K562 (cell line): ENCODE results near the gene CUL1. TPM values are rescaled to one million over a fixed set of nuclear protein-coding genes. Genes with fewer than 3 reads are reported as not detected.

Source experiments
- ATAC-seq: fragments of 200-7000 bp; cut with Tn5 transposase; 3 replicates; pipeline ENCODE4 v1.9.1; 2020; ENCODE audit warnings: moderate library complexity
- BruUV-seq: library from RNA; stranded (reverse); fragments of 400-500 nt; replicated peaks from 2 replicates; lab custom pipeline; 2021; lab: Mats Ljungman, UMichigan
- CTCF ChIA-PET: fragments of 300-600 bp; formaldehyde crosslinking; extraction: SDS; loops from one replicate; lab custom pipeline; 2021; ENCODE audit warnings: low intra/inter-chr PET ratio; lab: Yijun Ruan, JAX
- POLR2A ChIA-PET: fragments of 300-600, 350-650 bp; sonication (Branson Sonifier 250); formaldehyde crosslinking; extraction: SDS; loops from one replicate; lab custom pipeline; 2021; ENCODE audit warnings: antibody characterized with exemption, inconsistent platforms; lab: Yijun Ruan, JAX
- DNase-seq, 4 experiments: peaks; one replicate each; pipeline versions ENCODE4 v3.0.0 to v3.0.0-alpha.2; 2011 to 2018; ENCODE audit warnings: low spot score in 3 of 4, mixed read lengths in 3 of 4; ENCODE audit errors: extremely low read depth in 1 of 4
- FAIRE-seq: peaks from 2 replicates; lab custom pipeline; 2011; peaks lifted over from hg19 to GRCh38; lab: Jason Lieb, UNC
- H2AFZ ChIP-seq: 2 replicates; pipeline ENCODE4 v1.6.0; 2011; ENCODE audit warnings: low read depth, low read length, control low read depth, inconsistent platforms
- H3K27ac ChIP-seq: fragments of 200-600 bp; 3 replicates; pipeline ENCODE4 v1.8.0; 2011; ENCODE audit warnings: low read depth, mild to moderate bottlenecking, control low read depth, inconsistent platforms, low read length, moderate library complexity, mixed read lengths; ENCODE audit errors: extremely low read depth
- H3K27me3 ChIP-seq, 2 experiments: fragments of 300-600 bp in 1 of 2; 2 replicates in 1 of 2; 3 replicates in 1 of 2; pipeline versions ENCODE4 v1.6.0 to v1.8.0; 2011; ENCODE audit warnings: inconsistent platforms in 2 of 2, low read length in 2 of 2, mild to moderate bottlenecking in 1 of 2, mixed read lengths in 1 of 2, moderate library complexity in 1 of 2; ENCODE audit not compliant: control insufficient read depth in 2 of 2, insufficient read depth in 2 of 2
- H3K36me3 ChIP-seq: fragments of 300-600 bp; 3 replicates; pipeline ENCODE4 v1.8.0; 2011; ENCODE audit warnings: mild to moderate bottlenecking, low read length, inconsistent platforms; ENCODE audit not compliant: control insufficient read depth, insufficient read depth
- H3K4me1 ChIP-seq, 2 experiments: fragments of 200-600 bp in 1 of 2; replicated peaks in 1 of 2; 2 replicates in 1 of 2; 3 replicates in 1 of 2; pipeline versions ENCODE4 v1.5.1 to v1.8.0; 2011; ENCODE audit warnings: inconsistent platforms in 2 of 2, low read length in 2 of 2, mild to moderate bottlenecking in 1 of 2, mixed read lengths in 1 of 2, moderate library complexity in 1 of 2; ENCODE audit not compliant: control insufficient read depth in 2 of 2, insufficient read depth in 2 of 2
- H3K4me2 ChIP-seq: 2 replicates; pipeline ENCODE4 v1.6.1; 2011; ENCODE audit warnings: low read length, control low read depth, inconsistent platforms, mixed read lengths; ENCODE audit not compliant: insufficient read depth
- H3K4me3 ChIP-seq: fragments of 200-600 bp; sonication (generic), shearing (Covaris generic); 2 replicates; pipeline ENCODE4 v1.5.1; 2016; ENCODE audit warnings: control low read depth, inconsistent platforms
- H3K79me2 ChIP-seq: fragments of 200-600 bp; 3 replicates; pipeline ENCODE4 v1.8.0; 2011; ENCODE audit warnings: low read length, inconsistent platforms; ENCODE audit not compliant: control insufficient read depth, insufficient read depth
- H3K9ac ChIP-seq, 2 experiments: 2 replicates each; pipeline versions ENCODE4 v1.6.0 to v1.6.1; 2011; ENCODE audit warnings: low read depth in 2 of 2, low read length in 2 of 2, control low read depth in 1 of 2, inconsistent platforms in 1 of 2, mild to moderate bottlenecking in 1 of 2, mixed read lengths in 1 of 2; ENCODE audit not compliant: insufficient read depth in 1 of 2
- H3K9me1 ChIP-seq: one replicate; pipeline ENCODE4 v1.6.0; 2011; ENCODE audit warnings: inconsistent platforms, mild to moderate bottlenecking, low read length, moderate library complexity; ENCODE audit not compliant: control insufficient read depth, insufficient read depth
- H3K9me3 ChIP-seq: replicated peaks from 2 replicates; pipeline ENCODE4 v1.5.1; 2011; ENCODE audit warnings: low read depth, low read length, inconsistent platforms; ENCODE audit not compliant: control insufficient read depth, insufficient read depth
- H4K20me1 ChIP-seq: replicated peaks from 2 replicates; pipeline ENCODE4 v1.6.1; 2011; ENCODE audit warnings: low read length, inconsistent platforms, mixed read lengths; ENCODE audit not compliant: control insufficient read depth, insufficient read depth
- C11orf30 ChIP-seq: fragments of 450-650 bp; IDR thresholded peaks from 2 replicates; pipeline ENCODE4 v1.6.1; 2016; ENCODE audit warnings: low read depth, mild to moderate bottlenecking
- EHMT2 ChIP-seq: fragments of 450-650 bp; IDR thresholded peaks from 2 replicates; pipeline ENCODE4 v1.6.1; 2018; ENCODE audit warnings: antibody characterized with exemption
- PHTF2 ChIP-seq: fragments of 250-450 bp; sonication (Bioruptor Pico); IDR thresholded peaks from 2 replicates; pipeline ENCODE4 v1.5.0; 2021; ENCODE audit warnings: mild to moderate bottlenecking
- WHSC1 ChIP-seq: IDR thresholded peaks from one replicate; pipeline ENCODE4 v1.6.1; 2012; ENCODE audit warnings: low read length, control low read depth, inconsistent platforms
- ZC3H11A ChIP-seq: IDR thresholded peaks from 2 replicates; pipeline ENCODE4 v1.6.1; 2012; ENCODE audit warnings: low read depth, low read length, improper control_type of control experiment
- ZNF134 ChIP-seq: fragments of 250-450 bp; sonication (Bioruptor Pico); conservative IDR thresholded peaks from 2 replicates; pipeline ENCODE4 v1.4.0; 2020
- ZNF696 ChIP-seq: fragments of 250-450 bp; sonication (Bioruptor Pico); conservative IDR thresholded peaks from 2 replicates; pipeline ENCODE4 v1.4.0; 2020; ENCODE audit warnings: mild to moderate bottlenecking, moderate library complexity
- WGBS: fragments of 100-300 bp; shearing (Covaris generic); methylation state at CpG from one replicate; pipeline ENCODE4 v1.1.6; 2016; ENCODE audit warnings: low coverage, mixed read lengths; ENCODE audit not compliant: insufficient coverage; ENCODE audit errors: missing lambda C conversion rate; 5-methylcytosine and 5-hydroxymethylcytosine counted together
- in situ Hi-C: fragments of 300-500 bp; cut with MboI; formaldehyde crosslinking; loops from 4 replicates; pipeline ENCODE4 v1.15.0; 2018; ENCODE audit warnings: inconsistent platforms, mixed read lengths
- intact Hi-C: fragments of 100-400 bp; cut with micrococcal nuclease; formaldehyde crosslinking; loops from 2 replicates; pipeline ENCODE4 v1.14.2; 2022
- polyA plus RNA-seq, 8 experiments: library from polyadenylated mRNA; depleted of rRNA in 4 of 8; stranded (reverse) in 5 of 8; unstranded in 3 of 8; fragments of >200 nt; fragmentation: Nextera tagmentation in 2 of 8; fragmentation: Illumina TruSeq in 1 of 8; extraction: Ambion mirVana in 2 of 8; extraction: Trizol in 1 of 8; gene quantifications; 2 replicates each; pipeline versions ENCODE4 v1.2.1 to v1.2.3, GENCODE V29; 2011 to 2014; ENCODE audit warnings: inconsistent platforms in 1 of 8, missing spikeins in 1 of 8
- total RNA-seq, 7 experiments: library from RNA; depleted of rRNA in 6 of 7; stranded (reverse); fragments of >200 nt in 6 of 7; fragmentation: Illumina TruSeq in 2 of 7; extraction: Trizol in 2 of 7; gene quantifications; 2 replicates each; pipeline versions ENCODE4 v1.2.1 to v1.2.3, GENCODE V29; 2011 to 2021; ENCODE audit warnings: low replicate concordance in 1 of 7
- TF ChIP-seq, protein P1 (sequence below): fragments of 450-650 bp; IDR thresholded peaks from 2 replicates; pipeline ENCODE4 v1.6.1; 2018; ENCODE audit not compliant: partially characterized antibody

CUL1 gene
- total and polyA plus RNA-seq, 9 of the 15 experiments (the other 6 are each of a cell fraction or from before 2014, with no cell fraction given) = 31.5 to 107 (median 96.5) TPM

DNA sequence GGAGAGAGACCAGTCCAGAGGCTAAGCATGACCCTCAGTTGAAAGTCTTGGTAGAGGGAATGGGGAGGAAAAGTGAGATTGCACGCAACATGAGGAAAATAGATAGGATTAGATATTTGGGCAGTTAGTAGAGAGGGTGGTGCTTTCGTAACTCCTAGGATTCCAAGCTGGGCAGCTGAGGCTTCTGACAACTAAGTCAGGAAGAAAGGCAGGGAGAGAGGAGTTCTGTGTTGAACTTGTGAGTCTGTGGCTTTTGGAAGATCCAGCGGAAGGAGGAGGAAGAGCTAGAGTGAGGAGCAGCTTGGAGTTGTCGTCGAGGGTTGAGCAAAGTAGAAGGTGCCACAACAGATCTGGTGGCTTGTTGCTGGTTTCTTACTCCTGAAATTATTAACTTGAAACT lies 21.8 kb downstream of the CUL1 start:
- peak; percentile 15 for ATAC-seq
- CTCF ChIA-PET = no interaction called here

More for the DNA sequence above, 21.8 kb downstream of the CUL1 start:
- DNase-seq (no peak), FAIRE-seq (no peak)
- H3K27me3 ChIP-seq = no peaks in the 10 kb centered on the region
- H3K79me2 ChIP-seq = peaks cover 98% of the 10 kb centered on the region
- H4K20me1 ChIP-seq = peaks cover 80% of the 10 kb centered on the region
- H3K4me2 ChIP-seq = no peak overlapping the region
- H3K9me1 ChIP-seq = peaks cover 27% of the 10 kb centered on the region
- peaks cover 25 to 48% of the 10 kb centered on the region in 2 experiments for H3K4me1 ChIP-seq
- no peak overlapping the region for H3K27ac ChIP-seq
- intact Hi-C loops (no loop called here), in situ Hi-C loops (no loop called here)
- H3K9me3 ChIP-seq = no peaks in the 10 kb centered on the region
- WGBS = 57% methylated on average over 5 of the region's 5 CpGs
- H3K36me3 ChIP-seq = no peaks in the 10 kb centered on the region
- no TSS peak for BruUV-seq
- H2AFZ ChIP-seq = no peak overlapping the region
- TF ChIP-seq PHTF2 = no peak
- TF ChIP-seq EHMT2 = 0 out of 2 replicates have a peak, but pooled peaks have one; percentile 29
- TF ChIP-seq ZC3H11A = no peak
- no peak for TF ChIP-seq WHSC1
- TF ChIP-seq, protein P1, sequence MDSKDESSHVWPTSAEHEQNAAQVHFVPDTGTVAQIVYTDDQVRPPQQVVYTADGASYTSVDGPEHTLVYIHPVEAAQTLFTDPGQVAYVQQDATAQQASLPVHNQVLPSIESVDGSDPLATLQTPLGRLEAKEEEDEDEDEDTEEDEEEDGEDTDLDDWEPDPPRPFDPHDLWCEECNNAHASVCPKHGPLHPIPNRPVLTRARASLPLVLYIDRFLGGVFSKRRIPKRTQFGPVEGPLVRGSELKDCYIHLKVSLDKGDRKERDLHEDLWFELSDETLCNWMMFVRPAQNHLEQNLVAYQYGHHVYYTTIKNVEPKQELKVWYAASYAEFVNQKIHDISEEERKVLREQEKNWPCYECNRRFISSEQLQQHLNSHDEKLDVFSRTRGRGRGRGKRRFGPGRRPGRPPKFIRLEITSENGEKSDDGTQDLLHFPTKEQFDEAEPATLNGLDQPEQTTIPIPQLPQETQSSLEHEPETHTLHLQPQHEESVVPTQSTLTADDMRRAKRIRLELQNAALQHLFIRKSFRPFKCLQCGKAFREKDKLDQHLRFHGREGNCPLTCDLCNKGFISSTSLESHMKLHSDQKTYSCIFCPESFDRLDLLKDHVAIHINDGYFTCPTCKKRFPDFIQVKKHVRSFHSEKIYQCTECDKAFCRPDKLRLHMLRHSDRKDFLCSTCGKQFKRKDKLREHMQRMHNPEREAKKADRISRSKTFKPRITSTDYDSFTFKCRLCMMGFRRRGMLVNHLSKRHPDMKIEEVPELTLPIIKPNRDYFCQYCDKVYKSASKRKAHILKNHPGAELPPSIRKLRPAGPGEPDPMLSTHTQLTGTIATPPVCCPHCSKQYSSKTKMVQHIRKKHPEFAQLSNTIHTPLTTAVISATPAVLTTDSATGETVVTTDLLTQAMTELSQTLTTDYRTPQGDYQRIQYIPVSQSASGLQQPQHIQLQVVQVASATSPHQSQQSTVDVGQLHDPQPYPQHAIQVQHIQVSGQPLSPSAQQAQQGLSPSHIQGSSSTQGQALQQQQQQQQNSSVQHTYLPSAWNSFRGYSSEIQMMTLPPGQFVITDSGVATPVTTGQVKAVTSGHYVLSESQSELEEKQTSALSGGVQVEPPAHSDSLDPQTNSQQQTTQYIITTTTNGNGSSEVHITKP = no peak
- TF ChIP-seq ZNF696 (CRISPR knock-in tag) = no peak
- TF ChIP-seq C11orf30 = no peak
- no peak for TF ChIP-seq ZNF134 (CRISPR knock-in tag)
- no peak overlapping the region for H3K4me3 ChIP-seq
- H3K9ac ChIP-seq = peak overlapping the region in 1 of 2 experiments; percentile 47; a peak in 1 of 4 replicates
- POLR2A ChIA-PET = interaction anchor here (1.1 to 4.0 kb wide), 8 partner anchors 9 to 165 kb away, joined by 3 to 44 read pairs (median 12); partner anchors contain the start of gene CUL1
